T-cell (primary cell): ENCODE measurements around the gene ENDOV. TPM values are rescaled to one million over a fixed set of nuclear protein-coding genes. Genes with fewer than 3 reads are reported as not detected.

Experiments
- ATAC-seq, 4 experiments: fragments of 200-7000 bp in 3 of 4; fragments of 150-1000 bp in 1 of 4; cut with Tn5 transposase; replicated peaks in 1 of 4; 1 replicate in 3 of 4; 2 replicates in 1 of 4; pipeline ENCODE4 v1.10.0; 2021; ENCODE audit warnings: moderate library complexity in 3 of 4, mild to moderate bottlenecking in 2 of 4, moderate number of reproducible peaks in 1 of 4
- CTCF ChIA-PET, 2 donors: fragments of 300-600 bp; sonication (Branson Sonifier 250); formaldehyde crosslinking; loops; one replicate each; lab custom pipeline; 2022; ENCODE audit warnings: antibody characterized with exemption in 2 of 2; lab: Charles Lee
- POLR2A ChIA-PET, 2 donors: fragments of 300-600 bp; sonication (Branson Sonifier 250); formaldehyde crosslinking; loops; one replicate each; lab custom pipeline; 2022; ENCODE audit warnings: antibody characterized with exemption in 2 of 2; lab: Charles Lee
- DNase-seq, 35 experiments: peaks; one replicate each; pipeline versions ENCODE4 v3.0.0 to v3.0.0-alpha.2; 2013 to 2023
- H3K27ac ChIP-seq: one replicate; pipeline ENCODE4 v1.5.1; 2013; ENCODE audit warnings: low read length
- H3K27me3 ChIP-seq, 2 experiments: replicated peaks in 1 of 2; 1 replicate in 1 of 2; 2 replicates in 1 of 2; pipeline versions ENCODE4 v1.6.1 to v1.7.0; 2013; ENCODE audit warnings: low read length in 1 of 2, mixed read lengths in 1 of 2; ENCODE audit not compliant: control insufficient read depth in 2 of 2, insufficient read depth in 2 of 2; ENCODE audit errors: extremely low read depth in 1 of 2
- H3K36me3 ChIP-seq, 2 donors: 1 replicate in 1 of 2; 2 replicates in 1 of 2; pipeline versions ENCODE4 v1.6.1 to v1.7.0; 2013; ENCODE audit warnings: low read length in 1 of 2; ENCODE audit not compliant: control insufficient read depth in 2 of 2, insufficient read depth in 1 of 2; ENCODE audit errors: extremely low read depth in 1 of 2
- H3K4me1 ChIP-seq, 2 experiments: 1 replicate in 1 of 2; 2 replicates in 1 of 2; pipeline versions ENCODE4 v1.6.1 to v1.7.0; 2013; ENCODE audit warnings: low read length in 2 of 2, mixed read lengths in 1 of 2; ENCODE audit not compliant: insufficient read depth in 2 of 2, control insufficient read depth in 1 of 2; ENCODE audit errors: extremely low read depth in 1 of 2
- H3K4me3 ChIP-seq, 2 donors: 1 replicate in 1 of 2; 2 replicates in 1 of 2; pipeline versions ENCODE4 v1.5.1 to v1.7.0; 2013; ENCODE audit warnings: mild to moderate bottlenecking in 2 of 2, low read length in 1 of 2, moderate library complexity in 1 of 2; ENCODE audit not compliant: control insufficient read depth in 1 of 2; ENCODE audit errors: extremely low read depth in 1 of 2
- H3K9me3 ChIP-seq: 2 replicates; pipeline ENCODE4 v1.7.0; 2013
- H3K27ac Mint-ChIP-seq, 2 donors: one replicate each; pipeline ENCODE4 v1.8.0; 2020 to 2021; ENCODE audit warnings: mild to moderate bottlenecking in 2 of 2, mixed read lengths in 2 of 2
- H3K27me3 Mint-ChIP-seq, 2 donors: one replicate each; pipeline ENCODE4 v1.8.0; 2021 to 2022; ENCODE audit warnings: mixed read lengths in 2 of 2
- H3K36me3 Mint-ChIP-seq: one replicate; pipeline ENCODE4 v1.8.0; 2021; ENCODE audit warnings: mixed read lengths
- H3K4me1 Mint-ChIP-seq, 3 donors: one replicate each; pipeline ENCODE4 v1.8.0; 2020 to 2022; ENCODE audit warnings: mixed read lengths in 3 of 3, mild to moderate bottlenecking in 1 of 3
- H3K4me3 Mint-ChIP-seq, 3 donors: one replicate each; pipeline ENCODE4 v1.8.0; 2020 to 2022; ENCODE audit warnings: mild to moderate bottlenecking in 3 of 3, mixed read lengths in 3 of 3, moderate library complexity in 3 of 3
- H3K9me3 Mint-ChIP-seq, 3 donors: one replicate each; pipeline ENCODE4 v1.8.0; 2020 to 2022; ENCODE audit warnings: mixed read lengths in 3 of 3
- WGBS: methylation state at CpG from one replicate; pipeline ENCODE4 v1.1.5; 2013; ENCODE audit warnings: missing lambda C conversion rate; ENCODE audit not compliant: insufficient coverage; 5-methylcytosine and 5-hydroxymethylcytosine counted together
- total RNA-seq, 35 experiments: library from RNA in 6 of 35; stranded (reverse) in 6 of 35; fragments of 120-200 nt in 1 of 35; gene quantifications; one replicate each; pipeline versions ENCODE4 v1.2.1 to v1.2.4 and lab custom pipeline; 2013 to 2026

The ENDOV gene
- total RNA-seq, 5 donors from 2014 or later (not counting 1 experiment from before 2014, with no cell fraction given) = 17.1 to 22.2 (median 21.1) TPM

- Mint-ChIP-seq H3K4me3 (no peak overlapping the region), H3K27ac (no peak overlapping the region), H3K36me3 (peaks cover 88% of the 10 kb centered on the region), H3K4me1 (peaks cover 0 to 4% (median 3%) of the 10 kb centered on the region in 3 donors), H3K27me3 (no peaks in the 10 kb centered on the region), H3K9me3 (no peaks in the 10 kb centered on the region)
- 96% methylated on average over 19 of the region's 21 CpGs for WGBS
- Histone ChIP-seq H3K27me3 (no peaks in the 10 kb centered on the region), H3K9me3 (no peaks in the 10 kb centered on the region), H3K27ac (no peak overlapping the region), H3K4me1 (peaks cover 0 to 3% of the 10 kb centered on the region in 2 experiments), H3K36me3 (peaks cover 33 to 99% of the 10 kb centered on the region in 2 donors), H3K4me3 (no peak overlapping the region)
- DNase-seq (no peak), ATAC-seq (no peak)
- ChIA-PET CTCF (no interaction called here), POLR2A (no interaction called here)
Observed at GRCh38 chr17:80380555-80381002, 34.4 kb upstream of the ENDOV start.

- Histone ChIP-seq H3K27me3 (no peaks in the 10 kb centered on the region), H3K4me3 (no peak overlapping the region), H3K36me3 (peaks cover 36 to 98% of the 10 kb centered on the region in 2 donors), H3K4me1 (peaks cover 0 to 3% of the 10 kb centered on the region in 2 experiments), H3K27ac (no peak overlapping the region), H3K9me3 (no peaks in the 10 kb centered on the region)
- H3K36me3 Mint-ChIP-seq = peaks cover 89% of the 10 kb centered on the region
- ChIA-PET POLR2A (no interaction called here), CTCF (no interaction called here)
- H3K27ac Mint-ChIP-seq = no peak overlapping the region
- peaks cover 0 to 4% (median 3%) of the 10 kb centered on the region in 3 donors for H3K4me1 Mint-ChIP-seq
- 100% methylated on average over 12 of the region's 18 CpGs for WGBS
- no peak for DNase-seq
- H3K27me3 Mint-ChIP-seq = no peaks in the 10 kb centered on the region
- H3K4me3 Mint-ChIP-seq = no peak overlapping the region
- ATAC-seq = no peak
- H3K9me3 Mint-ChIP-seq = no peaks in the 10 kb centered on the region
Observed at GRCh38 chr17:80381416-80381923, 33.5 kb upstream of the ENDOV start.

GRCh38 chr17:80382446-80382845 is 32.5 kb upstream of the ENDOV start:
- H3K4me3 Mint-ChIP-seq = no peak overlapping the region
- peaks cover 0 to 4% (median 3%) of the 10 kb centered on the region in 3 donors for H3K4me1 Mint-ChIP-seq
- peaks cover 84% of the 10 kb centered on the region for H3K36me3 Mint-ChIP-seq
- DNase-seq (no peak), ATAC-seq (no peak)
- CTCF ChIA-PET = no interaction called here
- Histone ChIP-seq H3K4me1 (peaks cover 0 to 3% of the 10 kb centered on the region in 2 experiments), H3K27me3 (no peaks in the 10 kb centered on the region), H3K4me3 (no peak overlapping the region), H3K27ac (no peak overlapping the region), H3K36me3 (peaks cover 39 to 98% of the 10 kb centered on the region in 2 donors), H3K9me3 (no peaks in the 10 kb centered on the region)
- POLR2A ChIA-PET = no interaction called here
- H3K9me3 Mint-ChIP-seq = no peaks in the 10 kb centered on the region
- no peaks in the 10 kb centered on the region for H3K27me3 Mint-ChIP-seq
- H3K27ac Mint-ChIP-seq = no peak overlapping the region
- WGBS = 100% methylated on average over 1 of the region's 3 CpGs

- POLR2A ChIA-PET = no interaction called here
- WGBS = 94% methylated on average over 7 of the region's 8 CpGs
- Histone ChIP-seq H3K4me1 (peaks cover 0 to 3% of the 10 kb centered on the region in 2 experiments), H3K9me3 (no peaks in the 10 kb centered on the region), H3K27ac (no peak overlapping the region), H3K27me3 (no peaks in the 10 kb centered on the region), H3K4me3 (no peak overlapping the region), H3K36me3 (peaks cover 39 to 97% of the 10 kb centered on the region in 2 donors)
- H3K4me1 Mint-ChIP-seq = peaks cover 0 to 4% (median 3%) of the 10 kb centered on the region in 3 donors
- peak overlapping the region in 1 of 2 donors; percentile 73 for H3K27ac Mint-ChIP-seq
- CTCF ChIA-PET = no interaction called here
- no peak overlapping the region for H3K4me3 Mint-ChIP-seq
- H3K9me3 Mint-ChIP-seq = no peaks in the 10 kb centered on the region
- ATAC-seq (no peak), DNase-seq (no peak)
- H3K27me3 Mint-ChIP-seq = no peaks in the 10 kb centered on the region
- peaks cover 83% of the 10 kb centered on the region for H3K36me3 Mint-ChIP-seq
Observed at GRCh38 chr17:80382956-80383355, 32.0 kb upstream of the ENDOV start.

GRCh38 chr17:80384078-80384960 is 30.6 kb upstream of the ENDOV start:
- H3K9me3 Mint-ChIP-seq = no peaks in the 10 kb centered on the region
- peak overlapping the region; percentile 62 to 66 for H3K27ac Mint-ChIP-seq
- no peak for DNase-seq
- peaks cover 0 to 3% of the 10 kb centered on the region in 2 experiments for H3K4me1 ChIP-seq
- H3K36me3 Mint-ChIP-seq = peaks cover 82% of the 10 kb centered on the region
- POLR2A ChIA-PET = no interaction called here
- no peak overlapping the region for H3K4me3 Mint-ChIP-seq
- H3K36me3 ChIP-seq = peaks cover 50 to 97% of the 10 kb centered on the region in 2 donors
- no peak overlapping the region for H3K27ac ChIP-seq
- no peak overlapping the region for H3K4me3 ChIP-seq
- H3K27me3 ChIP-seq = no peaks in the 10 kb centered on the region
- WGBS = 77% methylated on average over 7 of the region's 24 CpGs
- peaks cover 0 to 4% (median 3%) of the 10 kb centered on the region in 3 donors for H3K4me1 Mint-ChIP-seq
- ATAC-seq = peak in 1 of 4 experiments; percentile 13
- no peaks in the 10 kb centered on the region for H3K9me3 ChIP-seq
- CTCF ChIA-PET = no interaction called here
- no peaks in the 10 kb centered on the region for H3K27me3 Mint-ChIP-seq

- WGBS = 97% methylated on average over 5 of the region's 9 CpGs
- ATAC-seq (peak in 2 of 4 experiments; percentile 11 to 24), DNase-seq (no peak)
- H3K4me1 Mint-ChIP-seq = peaks cover 0 to 4% (median 3%) of the 10 kb centered on the region in 3 donors
- H3K36me3 Mint-ChIP-seq = peaks cover 81% of the 10 kb centered on the region
- no peaks in the 10 kb centered on the region for H3K27me3 ChIP-seq
- H3K27ac Mint-ChIP-seq = no peak overlapping the region
- CTCF ChIA-PET = no interaction called here
- peaks cover 54 to 97% of the 10 kb centered on the region in 2 donors for H3K36me3 ChIP-seq
- no peak overlapping the region for H3K4me3 Mint-ChIP-seq
- H3K9me3 Mint-ChIP-seq = no peaks in the 10 kb centered on the region
- POLR2A ChIA-PET = no interaction called here
- H3K27ac ChIP-seq = no peak overlapping the region
- H3K4me3 ChIP-seq = no peak overlapping the region
- H3K4me1 ChIP-seq = peaks cover 0 to 3% of the 10 kb centered on the region in 2 experiments
- no peaks in the 10 kb centered on the region for H3K27me3 Mint-ChIP-seq
- H3K9me3 ChIP-seq = no peaks in the 10 kb centered on the region
Observed at GRCh38 chr17:80385046-80385445, 29.9 kb upstream of the ENDOV start.
